HG03521 (cell line): ENCODE measurements around the gene POLR3A.
"Not testable (repeated sequence)": the region's sequence is repeated elsewhere in the genome, so short reads cannot be mapped to it uniquely, and the experiment has no call there.

ENCODE experiments used
- ATAC-seq: cut with Tn5 transposase; IDR thresholded peaks from one replicate; pipeline ENCODE4 v1.9.1; 2021; ENCODE audit warnings: mild to moderate bottlenecking, moderate library complexity; ENCODE audit not compliant: unreplicated experiment

The POLR3A gene

DNA sequence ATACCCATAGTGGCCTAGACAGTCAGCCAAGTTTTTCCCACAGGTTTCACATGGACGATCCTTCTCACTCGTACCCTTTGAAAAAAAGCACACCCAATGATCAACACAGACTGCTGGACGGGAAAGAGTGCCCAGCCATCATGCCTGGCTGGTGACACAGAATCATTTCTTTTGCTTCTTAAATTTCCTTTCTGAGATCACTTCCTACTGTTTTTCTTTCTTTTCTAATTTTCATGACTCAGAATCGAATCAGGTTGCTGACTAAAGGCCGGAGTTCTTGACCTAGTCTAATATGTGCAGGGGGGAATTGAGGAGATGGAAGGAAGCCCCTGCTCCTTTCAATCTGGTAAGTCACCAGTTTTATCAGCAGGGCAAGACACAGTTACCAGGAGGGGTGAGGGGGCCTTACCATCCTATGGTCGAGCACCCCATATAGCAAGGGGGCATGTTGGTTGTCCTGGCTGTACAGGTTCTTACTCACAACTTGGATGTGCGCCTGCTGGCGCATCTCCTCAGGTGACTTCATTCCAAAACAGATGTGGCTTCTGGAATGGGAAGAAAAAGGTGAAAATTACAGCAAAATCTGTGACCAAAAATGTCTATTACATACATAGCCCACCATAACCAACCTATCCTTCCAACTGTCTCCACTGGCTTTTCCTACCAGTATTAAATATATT, 3.5 kb downstream of the POLR3A start:
- ATAC-seq: no peak

DNA sequence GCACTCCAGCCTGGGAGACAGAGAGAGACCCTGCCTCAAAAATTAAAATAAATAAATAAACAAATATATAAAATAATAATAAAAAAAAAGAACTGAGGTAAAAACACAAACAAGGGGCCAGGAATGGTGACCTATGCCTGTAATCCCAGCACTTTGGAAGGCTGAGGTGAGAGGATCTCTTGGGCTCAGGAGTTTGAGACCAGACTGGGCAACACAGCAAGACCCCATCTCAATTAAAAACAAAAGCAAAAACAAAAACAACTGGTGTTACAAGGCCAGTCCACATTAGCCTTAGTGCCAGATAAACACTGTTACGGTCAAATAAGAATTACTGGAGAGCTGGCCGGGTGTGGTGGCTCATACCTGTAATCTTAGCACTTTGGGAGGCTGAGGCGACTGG, 5.6 kb downstream of the POLR3A start:
- ATAC-seq: no peak

DNA sequence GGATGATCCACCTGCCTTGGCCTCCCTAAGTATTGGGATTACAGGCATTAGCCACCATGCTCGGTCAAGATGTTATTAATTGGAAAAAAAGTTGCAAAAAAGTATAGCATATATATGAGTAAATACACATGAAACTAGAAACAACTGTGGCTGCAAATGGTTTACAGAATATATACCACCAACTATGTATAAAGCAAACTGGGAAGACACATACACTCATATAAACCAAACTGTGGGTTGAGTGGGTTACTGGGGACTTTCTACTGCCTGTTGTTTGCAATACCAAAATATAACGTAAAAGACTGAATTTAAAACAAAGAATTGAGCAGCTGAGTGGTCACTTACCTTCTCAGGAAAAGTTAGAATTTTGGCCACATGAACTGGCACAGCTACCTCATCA, 8.1 kb downstream of the POLR3A start:
- no peak for ATAC-seq

DNA sequence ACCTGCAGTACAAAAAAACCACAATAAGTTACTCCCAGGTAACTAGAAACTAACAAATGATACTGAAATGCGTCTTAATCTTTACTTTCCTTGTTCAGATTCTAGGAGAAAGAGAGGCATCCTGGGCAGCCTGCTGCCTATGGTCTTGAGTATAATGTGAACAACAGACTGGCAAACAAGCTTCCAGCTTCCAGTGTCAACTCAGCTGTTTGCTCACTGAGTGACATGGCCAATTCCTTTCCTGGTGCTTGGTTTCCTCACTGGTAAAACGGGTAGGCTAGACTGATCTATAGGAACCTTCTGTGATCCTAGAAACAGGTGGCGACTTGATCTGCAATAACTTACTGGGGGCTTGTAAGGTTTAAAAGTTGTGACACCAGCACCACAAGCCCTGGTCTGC, 10.1 kb downstream of the POLR3A start:
- ATAC-seq: no peak

DNA sequence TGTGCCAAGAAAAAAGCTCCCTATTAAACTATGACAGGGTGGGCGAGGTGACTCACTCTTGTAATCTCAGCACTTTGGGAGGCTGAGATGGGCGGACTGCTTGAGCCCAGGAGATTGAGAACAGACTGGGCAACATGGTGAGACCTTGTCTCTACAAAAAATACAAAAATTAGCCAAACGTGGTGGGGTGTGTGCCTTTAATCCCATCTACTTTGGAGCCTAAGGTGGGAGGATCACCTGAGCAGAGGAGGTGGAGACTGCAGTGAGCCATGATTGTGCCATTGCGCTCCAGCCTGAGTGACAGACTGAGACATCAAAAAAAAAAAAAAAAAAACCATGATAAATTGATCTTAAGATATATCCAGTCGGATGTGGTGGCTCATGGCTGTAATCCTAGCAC, 11.5 kb downstream of the POLR3A start:
- ATAC-seq: no peak

DNA sequence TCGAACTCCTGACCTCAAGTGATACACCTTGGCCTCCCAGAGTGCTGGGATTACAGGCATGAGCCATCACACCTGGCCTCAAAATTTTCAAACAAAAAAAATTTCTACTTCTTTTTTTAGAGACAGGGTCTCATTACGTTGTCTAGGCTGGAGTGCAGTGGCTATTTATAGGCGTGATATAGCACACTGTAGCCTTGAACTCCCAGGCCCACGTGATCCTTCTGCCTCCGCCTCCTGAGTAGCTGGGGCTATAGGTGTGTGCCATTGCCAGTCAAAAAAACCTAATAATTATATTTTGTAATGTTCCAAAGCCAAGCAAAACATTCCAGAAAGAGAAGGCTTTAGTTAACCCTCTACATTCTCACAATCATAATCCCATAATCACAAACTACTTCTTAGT, 13.8 kb downstream of the POLR3A start:
- ATAC-seq: no peak

DNA sequence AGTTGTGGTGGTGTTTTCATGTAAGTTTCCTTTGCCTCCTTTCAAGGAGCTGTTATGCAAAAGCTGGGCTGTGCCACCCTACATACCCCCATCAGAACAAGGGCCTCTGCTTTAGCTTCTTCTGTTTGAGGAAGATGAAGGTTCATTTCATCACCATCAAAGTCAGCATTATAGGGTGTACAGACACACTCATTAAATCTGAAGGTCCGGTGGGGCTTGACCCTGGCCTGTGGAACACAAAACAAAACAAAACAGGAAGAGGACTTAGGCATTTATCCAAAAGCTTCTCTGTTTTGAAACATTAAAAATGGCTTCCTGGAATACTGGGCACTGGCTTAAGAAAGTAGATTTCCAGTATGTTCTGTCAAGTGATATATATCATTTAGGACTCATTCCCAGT, 15.8 kb downstream of the POLR3A start:
- ATAC-seq: no peak

DNA sequence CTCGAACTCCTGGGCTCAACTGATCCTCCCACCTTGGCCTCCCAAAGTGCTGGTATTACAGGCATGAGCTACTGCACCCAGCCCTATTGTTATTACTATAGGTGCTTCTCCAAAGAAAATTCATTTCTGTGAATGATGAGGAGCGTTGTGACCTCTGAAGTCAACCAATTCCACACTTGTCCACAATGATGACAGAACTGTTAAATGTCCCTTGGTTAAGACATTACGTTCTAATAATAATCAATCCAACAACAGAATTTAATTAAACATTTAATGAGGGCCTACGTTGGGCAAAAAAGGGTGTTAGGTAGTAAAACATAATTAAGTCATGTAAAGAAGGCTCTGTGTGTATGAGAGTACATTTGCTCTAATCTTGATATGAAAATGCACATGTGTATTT, 18.2 kb downstream of the POLR3A start:
- ATAC-seq: no peak

DNA sequence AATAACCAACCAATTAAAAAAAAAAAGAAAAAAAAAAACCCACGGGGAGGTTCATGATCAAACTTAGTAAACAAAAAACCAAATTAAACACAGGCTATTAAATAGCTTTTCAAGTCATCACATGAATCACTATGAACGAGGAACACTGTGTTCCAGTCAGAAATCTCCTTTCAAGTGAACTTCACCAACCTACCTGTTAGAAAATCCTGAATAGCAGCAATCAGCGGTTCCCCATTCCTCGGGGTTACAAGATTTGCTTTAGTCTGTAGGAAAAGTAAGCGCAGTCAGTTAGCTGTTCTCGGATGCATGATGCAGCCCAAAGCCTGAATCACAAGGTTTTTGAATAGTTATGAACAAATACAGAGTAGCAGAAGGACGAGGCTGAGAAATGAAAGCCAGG, 19.0 kb downstream of the POLR3A start:
- ATAC-seq: no peak

DNA sequence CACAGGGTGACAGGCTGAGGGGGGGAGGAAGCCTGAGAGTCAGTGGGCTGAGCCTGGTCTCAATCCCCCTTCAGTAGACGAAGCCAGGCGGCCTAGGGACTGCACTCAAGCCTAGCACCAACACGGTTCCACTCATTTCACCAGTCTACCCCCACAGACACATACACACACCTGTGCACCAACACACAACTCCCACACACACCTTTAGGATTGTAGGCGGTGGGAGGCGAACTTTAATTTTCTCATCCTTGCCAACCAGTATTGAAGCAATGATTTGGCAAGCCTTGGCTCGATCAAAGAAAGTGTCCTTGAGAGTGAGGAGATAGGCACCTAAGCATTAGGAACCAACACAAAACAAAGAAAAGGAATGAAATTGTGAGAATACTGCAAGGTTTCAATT, 19.7 kb downstream of the POLR3A start:
- no peak for ATAC-seq

DNA sequence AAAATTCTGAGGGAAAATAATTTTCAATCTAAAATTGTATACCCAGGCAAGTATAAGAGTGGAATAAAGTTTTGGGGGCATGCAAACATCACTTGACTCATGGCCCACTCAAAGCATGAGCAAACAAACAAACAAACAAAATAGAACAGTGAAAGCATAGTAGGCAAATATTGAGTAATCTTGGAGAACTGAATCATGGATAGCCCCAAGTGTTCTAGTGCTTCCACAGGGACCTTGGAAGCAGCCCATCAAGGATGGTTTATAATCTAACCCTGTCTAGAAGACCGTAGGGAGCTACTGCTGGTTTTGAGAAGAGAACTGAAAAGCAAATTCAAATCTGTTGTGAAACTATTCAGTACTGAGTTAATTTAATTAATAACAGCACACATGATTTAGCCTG, 22.1 kb downstream of the POLR3A start:
- ATAC-seq: no peak

DNA sequence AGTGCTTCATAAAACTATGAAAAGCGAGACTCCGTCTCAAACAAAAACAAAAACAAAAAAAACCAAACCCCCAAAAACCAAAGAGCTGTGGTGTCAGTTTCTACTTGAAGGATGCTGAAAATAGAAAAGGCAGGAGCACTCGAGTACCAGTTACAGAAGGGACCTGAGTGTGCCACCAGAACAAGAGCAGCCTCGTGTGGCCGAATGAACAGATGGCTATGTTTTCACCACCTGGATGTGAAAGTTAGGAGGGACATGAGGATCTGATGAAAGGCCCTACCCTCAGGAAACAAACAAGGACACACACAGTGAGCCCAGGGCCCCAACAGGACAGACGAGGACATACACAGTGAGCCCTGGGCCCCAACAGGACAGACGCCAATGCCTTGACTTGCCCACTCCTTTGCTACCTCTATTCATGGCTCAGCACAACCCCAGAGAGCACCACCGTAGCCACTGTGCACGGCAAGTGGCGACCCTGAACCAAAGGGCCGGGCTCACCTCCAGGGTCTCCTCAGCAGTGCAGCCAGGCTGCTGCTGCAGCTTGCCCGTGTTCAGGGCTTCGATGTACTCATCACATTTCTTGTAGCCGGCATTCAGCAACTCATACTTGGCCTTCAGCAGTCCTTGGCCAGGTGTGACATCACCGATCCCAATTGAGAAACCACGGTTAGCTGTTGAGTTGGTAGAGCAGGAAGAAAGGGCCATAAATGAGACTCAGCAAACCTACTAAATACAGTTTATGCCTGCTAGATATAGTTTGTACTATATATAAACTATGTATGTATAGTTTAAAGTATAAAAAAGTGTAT, 24.9 kb downstream of the POLR3A start:
- no peak for ATAC-seq

DNA sequence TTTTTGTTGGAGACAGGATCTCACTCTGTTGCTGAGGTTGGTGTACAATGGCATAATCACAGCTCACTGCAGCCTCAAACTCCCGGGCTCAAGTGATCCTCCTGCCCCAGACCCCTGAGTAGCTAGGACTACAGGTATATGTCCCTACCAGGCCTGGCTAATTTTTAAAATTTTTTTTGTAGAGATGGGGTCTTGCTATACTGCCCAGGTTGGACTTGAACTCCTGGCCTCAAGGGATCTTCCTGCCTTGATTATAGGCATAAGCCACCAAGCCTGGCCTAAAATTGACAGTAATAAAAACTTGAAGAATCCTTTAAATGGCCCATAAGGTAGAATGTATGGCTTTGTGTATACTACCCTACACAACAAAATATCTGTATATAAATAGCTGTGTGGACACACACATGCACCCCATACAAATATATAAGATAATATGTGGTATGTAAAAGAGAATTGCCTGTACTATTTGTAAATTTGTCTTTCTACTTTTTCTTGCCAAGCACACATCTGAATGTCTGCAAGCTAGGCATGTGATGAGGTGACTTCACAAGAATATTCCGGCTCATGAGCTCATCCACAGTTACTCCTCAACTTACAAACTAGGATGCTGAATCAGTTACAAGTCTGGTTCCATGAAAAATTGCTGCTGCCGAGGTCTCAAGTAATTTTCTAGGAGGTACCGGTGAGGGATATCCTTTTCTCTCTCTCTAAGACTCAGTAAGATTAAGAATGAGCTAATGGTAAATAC, 26.6 kb downstream of the POLR3A start:
- ATAC-seq: no peak

DNA sequence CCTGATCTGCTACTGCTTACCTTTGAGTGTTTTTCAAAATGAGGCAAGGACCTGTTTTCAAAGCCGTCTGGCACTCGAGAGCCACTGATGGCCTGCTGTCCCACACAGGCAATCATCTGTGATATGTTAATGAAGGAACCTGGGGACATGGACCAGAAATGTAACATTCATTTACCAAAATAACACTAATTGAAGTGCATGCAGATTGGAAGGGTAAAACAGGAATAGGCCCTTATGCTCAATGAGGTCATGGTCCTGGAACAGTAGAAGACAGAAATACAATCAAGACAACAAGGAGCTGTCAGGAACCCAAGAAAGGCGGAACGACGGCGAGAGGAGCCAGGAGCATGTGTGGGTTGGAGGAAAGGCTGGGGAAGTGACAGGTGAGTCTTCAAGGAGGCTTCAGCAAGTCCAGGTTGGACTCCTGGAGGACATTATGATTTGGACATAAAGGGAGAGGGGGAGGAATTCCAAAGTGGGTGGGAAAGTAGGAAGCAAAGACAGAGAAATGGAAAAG, 28.3 kb downstream of the POLR3A start:
- ATAC-seq: no peak

DNA sequence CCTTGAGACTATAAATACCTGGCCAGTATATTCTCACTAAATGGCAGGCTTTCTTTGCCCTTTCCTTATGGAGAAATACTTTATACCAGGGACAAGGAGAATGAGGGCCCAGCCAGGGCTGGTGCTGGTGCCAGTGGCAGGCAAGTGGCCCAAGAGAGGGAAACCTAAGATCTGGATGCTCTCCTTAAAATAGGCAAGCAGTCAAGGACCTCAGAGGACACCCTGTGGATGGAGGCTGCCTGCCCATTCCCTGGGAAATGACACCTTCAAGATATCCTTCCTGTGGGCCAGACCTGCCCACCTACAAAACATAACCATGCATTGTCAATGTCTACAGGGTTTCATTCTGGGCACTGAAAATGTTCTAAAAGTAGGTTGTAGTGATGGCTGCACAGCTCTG, 29.1 kb downstream of the POLR3A start:
- ATAC-seq: no peak

DNA sequence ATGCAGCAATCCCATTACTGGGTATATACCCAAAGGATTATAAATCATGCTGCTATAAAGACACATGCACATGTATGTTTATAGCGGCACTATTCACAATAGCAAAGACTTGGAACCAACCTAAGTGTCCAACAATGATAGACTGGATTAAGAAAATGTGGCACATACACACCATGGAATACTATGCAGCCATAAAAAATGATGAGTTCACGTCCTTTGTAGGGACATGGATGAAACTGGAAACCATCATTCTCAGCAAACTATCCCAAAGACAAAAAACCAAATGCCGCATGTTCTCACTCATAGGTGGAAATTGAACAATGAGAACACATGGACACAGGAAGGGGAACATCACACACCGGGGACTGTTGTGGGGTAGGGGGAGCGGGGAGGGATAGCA, 30.5 kb downstream of the POLR3A start:
- not testable (repeated sequence) for ATAC-seq

DNA sequence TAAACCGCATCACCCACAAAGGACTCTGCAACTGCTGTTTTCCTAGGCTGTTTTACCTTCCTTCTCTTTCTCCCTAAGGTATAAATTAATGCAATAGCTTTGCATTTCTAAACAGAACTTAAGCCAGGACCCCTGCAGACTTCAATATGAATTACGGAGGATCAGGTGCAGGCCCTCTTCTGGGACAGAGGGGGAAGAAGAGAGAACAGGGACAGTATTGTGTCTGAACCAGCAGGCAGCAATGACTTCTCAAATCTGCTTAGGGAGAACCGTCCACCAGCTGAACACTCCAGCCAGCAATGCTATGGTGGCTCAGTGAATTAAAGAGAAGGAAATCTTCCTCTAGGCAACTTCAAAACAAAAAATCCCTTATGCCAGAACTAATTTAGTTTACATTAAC, 35.7 kb downstream of the POLR3A start:
- no peak for ATAC-seq

DNA sequence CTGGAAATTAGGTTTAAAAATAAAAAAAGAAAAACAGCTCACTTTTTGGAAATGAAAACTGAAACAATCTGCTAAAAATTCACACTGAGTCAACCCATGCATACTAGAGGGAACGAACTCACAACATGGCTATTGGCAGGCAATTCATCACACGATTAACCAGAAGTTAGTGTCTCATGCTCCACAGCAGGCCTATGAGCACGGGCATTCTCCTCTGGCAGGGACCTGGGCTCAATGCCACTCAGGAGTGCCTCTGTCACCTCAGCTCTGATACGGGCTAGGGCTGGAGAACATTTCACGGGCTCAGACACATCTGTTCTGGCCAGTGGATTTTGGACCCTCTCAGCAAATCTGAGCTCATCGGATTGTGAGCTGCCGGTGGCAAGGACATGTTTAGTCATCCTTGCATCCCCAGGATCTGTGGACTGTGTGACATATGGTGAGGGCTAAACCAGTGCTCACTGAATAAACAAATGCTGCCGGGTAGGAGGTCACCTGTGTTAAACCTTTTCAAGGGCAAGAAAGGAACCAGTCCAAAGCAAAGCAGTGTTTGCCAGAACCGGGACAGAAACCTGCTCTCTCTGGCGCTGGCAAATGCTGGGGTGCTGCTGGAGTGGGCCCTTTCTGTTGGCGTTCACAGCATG, 40.1 kb downstream of the POLR3A start:
- ATAC-seq: no peak

DNA sequence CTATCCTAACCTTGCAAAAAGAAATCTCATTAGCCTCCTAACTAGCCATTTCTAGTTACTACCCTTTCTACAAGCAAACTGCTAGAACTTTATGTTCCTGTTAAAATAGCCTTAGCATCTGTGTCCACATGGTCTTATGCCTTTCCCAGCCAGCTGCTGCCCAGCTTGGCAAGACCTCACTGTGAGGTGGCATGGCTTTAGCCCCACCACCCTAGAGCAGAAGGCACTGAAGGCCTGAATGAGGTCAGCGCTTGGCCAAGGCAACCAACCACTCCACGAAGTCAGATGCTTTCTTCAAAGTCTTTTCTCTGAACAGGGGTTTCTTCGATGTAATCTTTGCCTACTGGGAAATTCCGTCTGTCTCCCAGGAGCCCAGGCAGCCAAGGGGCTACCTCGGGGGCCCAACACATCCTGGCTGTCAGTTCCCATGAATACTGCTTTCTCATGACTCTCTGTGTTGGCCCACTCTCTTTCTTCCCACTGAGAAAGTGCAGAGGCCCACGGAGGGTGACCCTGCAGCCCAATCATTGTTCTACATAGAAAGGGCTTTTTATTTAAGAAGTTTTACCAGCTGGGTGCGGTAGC, 41.6 kb downstream of the POLR3A start:
- no peak for ATAC-seq

DNA sequence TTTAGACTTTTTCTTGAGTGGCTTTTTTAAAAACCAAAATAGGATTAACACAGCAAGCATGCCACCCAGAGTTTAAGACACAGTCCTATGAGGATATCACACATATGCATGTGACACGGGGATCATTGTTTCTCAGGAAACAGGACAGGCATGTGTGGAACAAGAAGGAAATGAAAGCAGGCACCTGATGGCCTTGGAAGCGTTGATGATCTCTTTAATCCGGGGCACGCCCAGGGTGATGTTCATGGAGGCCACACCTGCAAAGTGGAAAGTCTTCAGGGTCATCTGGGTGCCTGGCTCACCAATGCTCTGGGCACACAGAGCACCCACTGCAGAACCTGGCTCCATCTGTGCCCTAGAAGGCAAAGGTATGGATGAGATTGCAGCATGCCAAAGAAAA, 44.3 kb downstream of the POLR3A start:
- ATAC-seq: no peak
